Endothelial cell of umbilical vein (primary cell): ENCODE measurements around the gene ALAD. TPM values are rescaled to one million over a fixed set of nuclear protein-coding genes. Genes with fewer than 3 reads are reported as not detected.
A peak's percentile ranks its signal among the peaks of the same experiment; 100 is the strongest.

Source experiments
- BruUV-seq: library from RNA; stranded (reverse); fragments of 400-500 nt; replicated peaks from 2 replicates; lab custom pipeline; 2021; lab: Mats Ljungman, UMichigan
- CTCF ChIA-PET: fragments of 300-600, 350-600 bp; sonication (Branson Sonifier 250); formaldehyde crosslinking; loops from one replicate; lab custom pipeline; 2021; ENCODE audit warnings: antibody characterized with exemption, inconsistent platforms; lab: Charles Lee
- POLR2A ChIA-PET: fragments of 300-600, 350-600 bp; sonication (Branson Sonifier 250); formaldehyde crosslinking; loops from one replicate; lab custom pipeline; 2021; ENCODE audit warnings: antibody characterized with exemption, inconsistent platforms; lab: Charles Lee
- DNase-seq: peaks from one replicate; pipeline ENCODE4 v3.0.0-alpha.2; 2011; ENCODE audit warnings: low read depth, low spot score
- FAIRE-seq: peaks from 2 replicates; lab custom pipeline; 2011; peaks lifted over from hg19 to GRCh38; lab: Jason Lieb, UNC
- H2AFZ ChIP-seq: 2 replicates; pipeline ENCODE4 v1.6.0; 2012; ENCODE audit warnings: low read depth, low read length, control low read depth, inconsistent platforms
- H3K27ac ChIP-seq: 2 replicates; pipeline ENCODE4 v1.5.1; 2011; ENCODE audit warnings: low read depth, mild to moderate bottlenecking, control low read depth, low read length, moderate library complexity; ENCODE audit not compliant: insufficient read depth
- H3K27me3 ChIP-seq, 2 experiments: 2 replicates each; pipeline versions ENCODE4 v1.6.0 to v1.6.1; 2011; ENCODE audit warnings: low read length in 2 of 2, mixed read lengths in 1 of 2; ENCODE audit not compliant: control insufficient read depth in 2 of 2, insufficient read depth in 2 of 2
- H3K36me3 ChIP-seq, 2 experiments: 2 replicates in 1 of 2; 3 replicates in 1 of 2; pipeline ENCODE4 v1.5.1; 2011; ENCODE audit warnings: low read length in 2 of 2, mild to moderate bottlenecking in 1 of 2, moderate library complexity in 1 of 2; ENCODE audit not compliant: control insufficient read depth in 2 of 2, insufficient read depth in 2 of 2; ENCODE audit errors: extremely low read depth in 1 of 2
- H3K4me1 ChIP-seq: 3 replicates; pipeline ENCODE4 v1.5.1; 2011; ENCODE audit warnings: mild to moderate bottlenecking, low read length; ENCODE audit not compliant: control insufficient read depth, insufficient read depth; ENCODE audit errors: extremely low read depth
- H3K4me2 ChIP-seq: 2 replicates; pipeline ENCODE4 v1.6.1; 2011; ENCODE audit warnings: low read length, control low read depth, mixed read lengths; ENCODE audit not compliant: insufficient read depth
- H3K4me3 ChIP-seq, 3 experiments: fragments of 200-600 bp in 1 of 3; sonication (generic), shearing (Covaris generic) in 1 of 3; replicated peaks in 1 of 3; 2 replicates each; pipeline ENCODE4 v1.5.1; 2011 to 2016; ENCODE audit warnings: control low read depth in 3 of 3, low read length in 3 of 3, mild to moderate bottlenecking in 2 of 3, inconsistent platforms in 1 of 3, low read depth in 1 of 3, moderate library complexity in 1 of 3; ENCODE audit not compliant: insufficient read depth in 1 of 3
- H3K79me2 ChIP-seq: 2 replicates; pipeline ENCODE4 v1.6.0; 2012; ENCODE audit warnings: low read length, inconsistent platforms; ENCODE audit not compliant: control insufficient read depth, insufficient read depth
- H3K9ac ChIP-seq: replicated peaks from 2 replicates; pipeline ENCODE3; 2011; ENCODE audit warnings: low read length, control low read depth; ENCODE audit not compliant: insufficient read depth; ENCODE audit errors: extremely low read depth
- H3K9me1 ChIP-seq: replicated peaks from 3 replicates; pipeline ENCODE4 v1.6.0; 2011; ENCODE audit warnings: mild to moderate bottlenecking, low read length; ENCODE audit not compliant: control insufficient read depth, insufficient read depth; ENCODE audit errors: extremely low read depth
- H3K9me3 ChIP-seq: replicated peaks from 2 replicates; pipeline ENCODE4 v1.5.1; 2012; ENCODE audit warnings: low read length, inconsistent platforms; ENCODE audit not compliant: control insufficient read depth, insufficient read depth
- H4K20me1 ChIP-seq: replicated peaks from 2 replicates; pipeline ENCODE3; 2011; ENCODE audit warnings: mild to moderate bottlenecking, low read length; ENCODE audit not compliant: control insufficient read depth, insufficient read depth; ENCODE audit errors: extremely low read depth
- CTCF ChIP-seq, 2 donors: IDR thresholded peaks; 1 replicate in 1 of 2; 2 replicates in 1 of 2; pipeline ENCODE4 v1.5.1; 2011; ENCODE audit warnings: low read length in 2 of 2, mild to moderate bottlenecking in 2 of 2, moderate library complexity in 2 of 2, control low read depth in 1 of 2, inconsistent platforms in 1 of 2, low read depth in 1 of 2; ENCODE audit not compliant: insufficient read depth in 1 of 2; ENCODE audit errors: extremely low read depth in 1 of 2
- EZH2 ChIP-seq: IDR thresholded peaks from 2 replicates; pipeline ENCODE4 v1.6.1; 2012; ENCODE audit warnings: borderline replicate concordance, low read depth, mild to moderate bottlenecking, moderate library complexity, low read length, inconsistent platforms; ENCODE audit not compliant: severe bottlenecking
- FOS ChIP-seq: IDR thresholded peaks from 2 replicates; pipeline ENCODE4 v1.6.1; 2011; ENCODE audit warnings: mild to moderate bottlenecking, low read length, moderate library complexity, borderline replicate concordance; ENCODE audit not compliant: insufficient read depth
- GATA2 ChIP-seq: IDR thresholded peaks from 2 replicates; pipeline ENCODE4 v1.7.0; 2011; ENCODE audit warnings: low read depth, mild to moderate bottlenecking, moderate library complexity, mixed read lengths, low read length; ENCODE audit not compliant: insufficient read length, insufficient read depth
- JUN ChIP-seq: IDR thresholded peaks from 2 replicates; pipeline ENCODE4 v1.6.1; 2011; ENCODE audit warnings: borderline replicate concordance, low read depth; ENCODE audit not compliant: insufficient read length, insufficient read depth
- MAX ChIP-seq: IDR thresholded peaks from 2 replicates; pipeline ENCODE4 v1.6.1; 2011; ENCODE audit not compliant: insufficient read depth, insufficient read length
- MYC ChIP-seq: IDR thresholded peaks from one replicate; pipeline ENCODE4 v1.6.1; 2011; ENCODE audit warnings: mild to moderate bottlenecking, low read depth, low read length
- POLR2A ChIP-seq: IDR thresholded peaks from 2 replicates; pipeline ENCODE4 v1.6.1; 2012; ENCODE audit warnings: low read depth, mild to moderate bottlenecking, control low read depth, low read length
- POLR2AphosphoS5 ChIP-seq: IDR thresholded peaks from 2 replicates; pipeline ENCODE4 v1.6.1; 2012; ENCODE audit warnings: low read depth, mild to moderate bottlenecking, control low read depth, low read length, moderate library complexity; ENCODE audit not compliant: insufficient read depth
- dilution Hi-C: fragments of 300-500 bp; cut with MboI; formaldehyde crosslinking; loops from one replicate; pipeline ENCODE4 v1.15.0; 2019; ENCODE audit warnings: low sequenced_read_pairs; ENCODE audit not compliant: extremely low pct_ligation_motif_present
- intact Hi-C: fragments of 100-400 bp; cut with micrococcal nuclease; formaldehyde crosslinking; loops from one replicate; pipeline ENCODE4 v1.10.0; 2022
- polyA plus RNA-seq, 4 experiments: library from polyadenylated mRNA; depleted of rRNA in 3 of 4; stranded (reverse) in 3 of 4; unstranded in 1 of 4; fragments of >200 nt; gene quantifications; 2 replicates each; pipeline versions ENCODE4 v1.2.1 to v1.2.3, GENCODE V29; 2011 to 2012; ENCODE audit warnings: missing spikeins in 1 of 4
- total RNA-seq: library from RNA; stranded (reverse); gene quantifications from 2 replicates; pipeline ENCODE4 v1.2.3, GENCODE V29; 2021

ALAD gene
- total and polyA plus RNA-seq, 2 donors (not counting 3 experiments of a cell fraction or from before 2014, with no cell fraction given): 12.8 to 29.5 TPM

GRCh38 chr9:113417370-113417769 is 16.3 kb upstream of the ALAD start:
- H3K9me3 ChIP-seq: no peaks in the 10 kb centered on the region
- no peak overlapping the region for H3K4me3 ChIP-seq
- ChIA-PET POLR2A (no interaction called here), CTCF (no interaction called here)
- DNase-seq (no peak), FAIRE-seq (no peak)
- H3K79me2 ChIP-seq: no peaks in the 10 kb centered on the region
- H3K9ac ChIP-seq: no peak overlapping the region
- H3K27ac ChIP-seq: no peak overlapping the region
- dilution Hi-C loops (no loop called here), intact Hi-C loops (no loop called here)
- H3K27me3 ChIP-seq: no peaks in the 10 kb centered on the region
- no peak overlapping the region for H2AFZ ChIP-seq
- no peaks in the 10 kb centered on the region for H4K20me1 ChIP-seq
- TF ChIP-seq MYC (no peak), POLR2A (no peak), FOS (no peak), POLR2AphosphoS5 (no peak)
- no peaks in the 10 kb centered on the region for H3K4me1 ChIP-seq
- no peaks in the 10 kb centered on the region for H3K9me1 ChIP-seq
- no peak overlapping the region for H3K4me2 ChIP-seq
- no peaks in the 10 kb centered on the region for H3K36me3 ChIP-seq
- BruUV-seq: no TSS peak

- H3K4me3 ChIP-seq: no peak overlapping the region
- FAIRE-seq: no peak
- no peak overlapping the region for H3K27ac ChIP-seq
- no peaks in the 10 kb centered on the region for H3K79me2 ChIP-seq
- peak overlapping the region; percentile 21 for H2AFZ ChIP-seq
- H3K9ac ChIP-seq: no peak overlapping the region
- H3K9me3 ChIP-seq: no peaks in the 10 kb centered on the region
- POLR2A ChIA-PET: no interaction called here
- DNase-seq: no peak
- TF ChIP-seq JUN (no peak), POLR2AphosphoS5 (no peak), POLR2A (no peak), GATA2 (no peak), FOS (no peak), CTCF (IDR thresholded peaks at IDR 0.05; ENCODE audit: extremely low read depth in 1 of 2, insufficient read depth in 1 of 2, low read depth in 1 of 2, low read length in 2 of 2) (no peak), MAX (no peak), EZH2 (no peak), MYC (no peak)
- no peaks in the 10 kb centered on the region for H3K4me1 ChIP-seq
- CTCF ChIA-PET: interaction anchor here (0.6 to 1.0 kb wide), 2 partner anchors 54 to 68 kb away, joined by 3 read pairs; no protein-coding TSS in a partner anchor
- no peaks in the 10 kb centered on the region for H3K9me1 ChIP-seq
- no TSS peak for BruUV-seq
- intact Hi-C loops (no loop called here), dilution Hi-C loops (no loop called here)
- no peaks in the 10 kb centered on the region for H4K20me1 ChIP-seq
- no peaks in the 10 kb centered on the region for H3K27me3 ChIP-seq
- H3K36me3 ChIP-seq: no peaks in the 10 kb centered on the region
- H3K4me2 ChIP-seq: no peak overlapping the region
Observed at GRCh38 chr9:113416149-113416721, 15.2 kb upstream of the ALAD start.
